D341Med (cell line): ENCODE measurements around the gene GALNTL6.
"Not testable (repeated sequence)": the region's sequence is repeated elsewhere in the genome, so short reads cannot be mapped to it uniquely, and the experiment has no call there.

Source experiments
- DNase-seq: peaks from one replicate; pipeline ENCODE4 v3.0.0; 2012; ENCODE audit warnings: low spot score

GALNTL6 gene

GRCh38 chr4:172869621-172870268, 1056.5 kb downstream of the GALNTL6 start:
- no peak for DNase-seq

DNA sequence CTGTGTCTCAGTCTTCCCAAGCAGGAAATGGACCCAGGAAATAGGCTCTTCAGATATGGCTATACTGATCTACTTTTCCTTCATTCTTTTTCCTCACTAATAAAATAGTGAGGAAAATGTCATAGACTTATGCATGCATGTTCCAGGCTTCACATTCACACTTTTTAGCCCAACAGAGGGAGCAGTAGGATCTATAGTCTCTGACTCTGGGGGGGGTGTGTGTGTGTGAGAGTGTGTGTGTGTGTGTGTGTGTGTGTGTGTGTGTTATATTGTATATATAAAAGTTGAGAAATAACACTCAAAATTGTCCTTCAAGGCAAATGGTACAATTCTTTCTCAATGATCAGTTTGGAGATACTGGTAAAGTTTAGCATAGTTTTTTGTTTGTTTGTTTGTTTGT, 1058.2 kb downstream of the GALNTL6 start:
- no peak for DNase-seq

DNA sequence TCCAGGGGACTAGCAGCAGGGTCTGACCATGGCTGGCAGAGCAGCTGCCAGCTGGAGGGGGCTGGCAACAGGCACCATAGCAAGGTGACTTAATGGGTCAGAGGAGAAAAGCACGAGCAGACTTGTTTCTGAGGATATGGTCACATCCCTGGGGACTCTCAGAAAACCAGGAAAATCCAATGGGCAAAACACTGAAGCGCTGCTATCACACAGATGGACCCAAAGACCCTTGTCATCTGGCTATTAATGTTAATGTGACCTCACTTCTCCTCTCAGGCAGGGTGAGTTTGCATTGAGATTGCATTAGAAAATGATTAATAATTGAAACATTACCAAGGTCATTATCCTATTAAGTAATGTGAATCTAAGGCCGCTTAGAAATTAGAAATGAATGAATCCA, 1061.7 kb downstream of the GALNTL6 start:
- no peak for DNase-seq

- DNase-seq: no peak
Measured at GRCh38 chr4:172876394-172876793, 1063.2 kb downstream of the GALNTL6 start.

- no peak for DNase-seq
Measured at GRCh38 chr4:172881645-172882044, 1068.4 kb downstream of the GALNTL6 start.

DNA sequence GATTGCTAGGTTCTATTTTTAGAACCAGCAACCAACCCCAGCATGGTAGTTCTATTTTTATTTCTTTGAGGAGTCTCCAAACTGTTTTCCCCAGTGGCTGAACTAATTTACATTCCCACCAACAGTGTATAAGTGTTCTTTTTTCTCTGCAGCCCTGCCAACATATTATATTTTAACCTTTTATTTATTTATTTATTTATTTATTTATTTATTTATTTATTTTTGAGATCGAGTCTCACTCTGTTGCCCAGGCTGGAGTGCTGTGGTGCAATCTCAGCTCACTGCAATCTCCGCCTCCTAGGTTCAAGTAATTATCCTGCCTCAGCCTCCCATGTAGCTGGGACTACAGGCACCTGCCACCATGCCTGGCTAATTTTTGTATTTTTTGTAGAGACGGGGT, 1074.2 kb downstream of the GALNTL6 start:
- not testable (repeated sequence) for DNase-seq

GRCh38 chr4:172887959-172888358, 1074.8 kb downstream of the GALNTL6 start:
- no peak for DNase-seq

- DNase-seq: no peak
Measured at GRCh38 chr4:172892300-172892699, 1079.1 kb downstream of the GALNTL6 start.

DNA sequence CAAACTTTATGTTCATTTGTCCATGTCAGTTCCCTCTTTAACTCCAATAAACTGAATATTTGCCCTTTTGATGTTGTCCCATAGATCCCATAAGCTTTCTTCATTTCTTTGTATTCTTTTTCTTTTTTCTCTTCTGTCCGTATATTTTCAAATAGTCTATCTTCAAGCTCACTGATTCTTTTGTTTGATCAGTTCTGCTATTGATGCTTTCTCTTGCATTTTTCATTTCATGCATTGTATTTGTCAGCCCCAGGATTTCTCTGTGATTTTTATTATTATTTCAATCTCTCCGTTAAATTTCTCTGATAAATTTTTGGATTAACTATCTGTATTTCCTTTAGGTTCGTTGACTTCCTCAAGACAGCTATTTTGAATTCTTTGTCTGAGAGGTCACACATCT, 1082.5 kb downstream of the GALNTL6 start:
- DNase-seq: no peak

DNA sequence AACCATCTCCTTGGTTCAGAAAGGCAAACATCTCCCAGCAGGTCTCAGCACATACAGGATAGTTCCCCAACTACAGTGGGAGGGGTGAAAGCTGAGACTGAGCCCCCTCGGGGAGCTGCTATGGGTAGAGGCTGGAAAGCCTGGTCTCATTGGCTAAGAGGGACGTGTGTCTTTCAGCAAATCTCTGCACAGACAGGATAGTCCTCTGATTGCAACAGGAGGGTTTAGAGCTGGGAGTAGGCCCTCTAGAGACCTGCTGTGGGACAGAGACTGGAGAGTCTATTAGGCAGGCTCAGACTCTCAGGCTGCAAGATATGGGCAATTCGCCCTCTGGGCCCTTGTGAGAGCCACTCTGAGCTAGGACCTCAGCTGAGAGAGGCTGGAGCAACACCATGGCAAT, 1083.8 kb downstream of the GALNTL6 start:
- no peak for DNase-seq

GRCh38 chr4:172898715-172899114, 1085.5 kb downstream of the GALNTL6 start:
- no peak for DNase-seq

DNA sequence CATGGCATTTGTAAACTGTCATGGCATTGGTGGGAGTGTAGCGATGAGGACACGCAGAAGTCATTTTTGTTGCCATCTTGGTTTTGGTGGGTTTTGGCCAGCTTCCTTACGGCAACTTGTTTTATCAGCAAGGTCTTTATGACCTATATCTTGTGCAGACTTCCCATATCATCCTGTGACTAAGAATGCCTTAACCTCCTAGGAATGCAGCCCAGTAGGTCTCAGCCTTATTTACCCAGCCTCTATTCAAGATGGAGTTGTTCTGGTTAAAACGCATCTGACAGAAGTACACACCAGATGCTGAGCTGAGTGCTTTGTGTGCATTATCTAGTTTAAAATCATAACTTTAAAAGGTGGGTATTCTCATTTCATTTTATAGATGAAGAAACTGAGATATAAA, 1086.7 kb downstream of the GALNTL6 start:
- no peak for DNase-seq

DNA sequence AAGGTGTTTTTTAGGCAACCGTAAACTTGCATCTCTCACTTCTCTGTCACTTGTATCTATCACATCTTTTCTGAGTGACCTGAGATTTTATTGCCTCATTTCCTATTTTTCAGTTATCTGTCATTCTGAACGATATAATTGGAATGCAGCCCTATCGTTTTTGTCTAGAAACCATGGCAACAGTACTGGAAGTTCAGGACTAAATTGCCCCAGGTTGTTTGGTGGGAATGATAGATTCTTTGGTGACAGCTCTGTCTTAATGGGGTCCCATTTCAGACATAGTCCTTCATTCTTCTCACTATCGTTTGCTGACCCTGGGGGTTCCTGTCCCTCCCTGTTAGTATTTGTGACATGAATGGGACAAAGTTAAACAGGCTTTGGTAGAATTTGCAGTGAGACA, 1087.7 kb downstream of the GALNTL6 start:
- no peak for DNase-seq

- DNase-seq: not testable (repeated sequence)
Measured at GRCh38 chr4:172912468-172912867, 1099.3 kb downstream of the GALNTL6 start.

- not testable (repeated sequence) for DNase-seq
Measured at GRCh38 chr4:172917403-172917802, 1104.2 kb downstream of the GALNTL6 start.

- DNase-seq: no peak
Measured at GRCh38 chr4:172919269-172919668, 1106.1 kb downstream of the GALNTL6 start.

GRCh38 chr4:172927096-172927814, 1114.1 kb downstream of the GALNTL6 start:
- DNase-seq: no peak

DNA sequence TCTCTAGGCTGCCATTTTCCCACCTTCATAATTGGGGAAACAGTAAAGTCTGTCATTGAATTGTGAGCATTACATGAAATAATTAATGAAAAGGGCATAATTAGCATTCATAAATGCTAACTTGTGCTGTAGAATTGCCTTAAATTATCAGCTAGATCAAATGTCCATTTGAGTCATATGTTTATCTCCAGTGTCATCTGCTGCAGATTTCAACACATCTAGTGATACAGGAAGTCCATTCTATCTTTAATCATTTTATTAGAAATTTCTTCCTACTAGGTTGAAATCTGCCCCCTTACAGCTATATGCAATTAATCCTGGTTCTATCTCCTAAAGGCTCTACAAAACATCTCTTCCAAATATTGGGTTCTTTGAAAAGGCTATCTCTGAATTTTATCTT, 1115.1 kb downstream of the GALNTL6 start:
- no peak for DNase-seq

DNA sequence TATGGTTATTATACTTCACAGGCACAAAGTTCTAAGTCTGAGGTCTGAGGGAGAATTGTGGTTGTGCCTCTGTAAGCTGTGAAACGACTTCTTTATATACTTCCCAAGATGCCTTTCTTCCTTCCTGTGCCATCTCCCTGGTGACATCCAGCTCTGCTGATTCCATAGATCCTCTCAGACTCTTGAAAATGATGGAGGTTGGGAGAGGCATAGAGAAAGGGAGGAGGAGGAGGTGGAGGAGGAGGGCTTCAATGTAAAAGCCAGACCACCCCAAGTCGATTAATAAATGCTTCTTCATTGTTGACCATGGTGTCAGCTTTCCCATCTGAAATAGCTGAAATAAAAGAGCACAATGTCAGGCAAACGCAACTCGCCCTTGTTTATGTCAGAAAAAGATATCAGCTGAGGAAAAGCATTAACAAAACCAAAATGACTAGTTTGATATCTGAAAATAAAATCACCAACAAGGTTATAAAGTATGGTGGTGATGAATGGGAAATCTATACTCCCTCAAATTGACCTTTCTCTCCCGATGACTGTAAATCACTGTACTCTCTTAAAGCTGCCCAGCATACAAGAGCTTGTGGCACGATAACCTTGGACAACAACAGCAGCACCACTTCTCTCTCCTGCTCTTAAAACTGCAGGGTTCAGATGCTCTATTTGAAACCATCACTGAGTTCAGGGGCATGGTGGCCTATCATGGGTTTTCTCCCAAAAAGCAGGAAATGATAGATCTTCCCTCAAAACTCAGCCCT, 1125.0 kb downstream of the GALNTL6 start:
- DNase-seq: no peak

GRCh38 chr4:172938870-172939269, 1125.7 kb downstream of the GALNTL6 start:
- DNase-seq: no peak

- no peak for DNase-seq
Measured at GRCh38 chr4:172942840-172943239, 1129.6 kb downstream of the GALNTL6 start.

- DNase-seq: no peak
Measured at GRCh38 chr4:172945611-172946010, 1132.4 kb downstream of the GALNTL6 start.

DNA sequence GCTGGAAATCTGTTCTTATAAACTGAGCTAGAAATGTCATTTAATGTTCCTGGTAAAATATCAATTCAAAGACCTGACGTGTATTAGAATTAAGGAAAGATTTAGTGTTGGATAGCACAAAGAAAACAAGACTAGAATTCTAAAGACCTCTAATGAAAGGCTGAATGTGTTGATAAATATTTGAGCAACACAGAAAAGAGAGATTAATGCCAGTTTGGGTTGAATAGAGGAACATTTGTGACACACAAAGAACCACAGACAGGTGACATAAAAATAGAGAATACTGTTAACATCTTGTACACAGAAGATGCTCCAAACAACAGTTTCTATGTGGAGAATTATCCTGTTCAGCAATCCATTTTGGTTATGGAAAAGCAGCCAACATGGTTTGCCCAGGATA, 1133.3 kb downstream of the GALNTL6 start:
- no peak for DNase-seq
